Liver (tissue), 9 donors: ENCODE results near the gene IQUB. TPM values are rescaled to one million over a fixed set of nuclear protein-coding genes. Genes with fewer than 3 reads are reported as not detected.

Source experiments
- DNase-seq: peaks from one replicate; pipeline ENCODE4 v3.0.0-alpha.2; 2017; ENCODE audit warnings: low spot score
- H3K27ac ChIP-seq, 2 donors: one replicate each; pipeline ENCODE4 v1.7.0; 2013; ENCODE audit warnings: inconsistent platforms in 2 of 2, low read length in 2 of 2, control low read depth in 1 of 2, low read depth in 1 of 2, mild to moderate bottlenecking in 1 of 2
- H3K27me3 ChIP-seq, 4 donors: one replicate each; pipeline versions ENCODE4 v1.6.1 to v1.7.0; 2013; ENCODE audit warnings: low read length in 3 of 4, inconsistent platforms in 1 of 4, mild to moderate bottlenecking in 1 of 4, moderate library complexity in 1 of 4; ENCODE audit not compliant: control insufficient read depth in 4 of 4, insufficient read depth in 4 of 4
- H3K36me3 ChIP-seq, 4 donors: one replicate each; pipeline versions ENCODE4 v1.6.1 to v1.7.0; 2013; ENCODE audit warnings: low read length in 3 of 4, mild to moderate bottlenecking in 3 of 4, low read depth in 1 of 4, moderate library complexity in 1 of 4; ENCODE audit not compliant: control insufficient read depth in 4 of 4, insufficient read depth in 3 of 4
- H3K4me1 ChIP-seq, 4 donors: one replicate each; pipeline versions ENCODE4 v1.6.1 to v1.7.0; 2013; ENCODE audit warnings: low read length in 3 of 4, mild to moderate bottlenecking in 3 of 4, moderate library complexity in 1 of 4; ENCODE audit not compliant: control insufficient read depth in 4 of 4, insufficient read depth in 4 of 4
- H3K4me3 ChIP-seq, 3 donors: one replicate each; pipeline versions ENCODE4 v1.6.1 to v1.7.0; 2013; ENCODE audit warnings: low read length in 3 of 3, control low read depth in 1 of 3, low read depth in 1 of 3, mild to moderate bottlenecking in 1 of 3
- H3K9ac ChIP-seq, 2 donors: one replicate each; pipeline ENCODE4 v1.7.0; 2013; ENCODE audit warnings: low read length in 2 of 2, mild to moderate bottlenecking in 2 of 2, moderate library complexity in 2 of 2, control low read depth in 1 of 2, low read depth in 1 of 2
- H3K9me3 ChIP-seq, 4 donors: one replicate each; pipeline versions ENCODE4 v1.6.1 to v1.7.0; 2013; ENCODE audit warnings: low read length in 3 of 4; ENCODE audit not compliant: control insufficient read depth in 4 of 4
- EGR1 ChIP-seq, 2 donors: IDR thresholded peaks; 2 replicates each; pipeline ENCODE4 v1.6.1; 2016 to 2018; ENCODE audit warnings: antibody characterized with exemption in 2 of 2, low read depth in 2 of 2
- FOXA1 ChIP-seq: IDR thresholded peaks from 2 replicates; pipeline ENCODE4 v1.6.1; 2016; ENCODE audit warnings: antibody characterized with exemption
- FOXA2 ChIP-seq: IDR thresholded peaks from 2 replicates; pipeline ENCODE4 v1.6.1; 2016; ENCODE audit warnings: antibody characterized with exemption
- GABPA ChIP-seq, 2 donors: IDR thresholded peaks in 1 of 2; conservative IDR thresholded peaks in 1 of 2; 2 replicates each; pipeline ENCODE4 v1.6.1; 2016; ENCODE audit warnings: antibody characterized with exemption in 2 of 2, mild to moderate bottlenecking in 1 of 2, moderate library complexity in 1 of 2
- HNF4A ChIP-seq, 2 donors: conservative IDR thresholded peaks; 2 replicates each; pipeline ENCODE4 v1.6.1; 2016; ENCODE audit warnings: antibody characterized with exemption in 2 of 2, mild to moderate bottlenecking in 2 of 2
- HNF4G ChIP-seq: IDR thresholded peaks from 2 replicates; pipeline ENCODE4 v1.6.1; 2016; ENCODE audit warnings: antibody characterized with exemption
- JUND ChIP-seq, 2 donors: IDR thresholded peaks; 2 replicates each; pipeline ENCODE4 v1.6.1; 2016; ENCODE audit warnings: antibody characterized with exemption in 2 of 2
- NR2F2 ChIP-seq: IDR thresholded peaks from 2 replicates; pipeline ENCODE4 v1.6.1; 2016; ENCODE audit warnings: antibody characterized with exemption
- RAD21 ChIP-seq, 2 donors: IDR thresholded peaks; 2 replicates each; pipeline ENCODE4 v1.6.1; 2016; ENCODE audit warnings: antibody characterized with exemption in 2 of 2, mild to moderate bottlenecking in 2 of 2
- REST ChIP-seq: IDR thresholded peaks from 2 replicates; pipeline ENCODE4 v1.6.1; 2016; ENCODE audit warnings: antibody characterized with exemption, mild to moderate bottlenecking
- SP1 ChIP-seq: IDR thresholded peaks from 2 replicates; pipeline ENCODE4 v1.6.1; 2018; ENCODE audit warnings: antibody characterized with exemption, mild to moderate bottlenecking
- TAF1 ChIP-seq: conservative IDR thresholded peaks from 2 replicates; pipeline ENCODE4 v1.6.1; 2016; ENCODE audit warnings: antibody characterized with exemption, mild to moderate bottlenecking
- YY1 ChIP-seq: IDR thresholded peaks from 2 replicates; pipeline ENCODE4 v1.6.1; 2016; ENCODE audit warnings: antibody characterized with exemption, mild to moderate bottlenecking
- WGBS: extraction: QIAGEN DNeasy Blood & Tissue Kit; methylation state at CpG from one replicate; pipeline ENCODE4 v1.1.7; 2013; 5-methylcytosine and 5-hydroxymethylcytosine counted together
- polyA plus RNA-seq, 2 donors: library from polyadenylated mRNA; stranded (reverse) in 1 of 2; unstranded in 1 of 2; fragments of 200-250 nt in 1 of 2; fragments of >200 nt in 1 of 2; fragmentation: Nextera tagmentation in 1 of 2; extraction: Ambion mirVana in 1 of 2; gene quantifications; one replicate each; pipeline versions ENCODE4 v1.2.1 to v1.2.3, GENCODE V29; 2013 to 2015
- total RNA-seq, 2 donors: library from RNA; depleted of rRNA; stranded (reverse); fragments of >200 nt; gene quantifications; one replicate each; pipeline ENCODE4 v1.2.3, GENCODE V29; 2014
- TF ChIP-seq, protein P1 (sequence below): IDR thresholded peaks from 2 replicates; pipeline ENCODE4 v1.6.1; 2016; ENCODE audit warnings: antibody characterized with exemption
- TF ChIP-seq, protein P2 (sequence below): IDR thresholded peaks from 2 replicates; pipeline ENCODE4 v1.6.1; 2016; ENCODE audit warnings: antibody characterized with exemption
- donor health status: healthy.
- donor health status: healthy.
- donor health status: healthy.
- donor health status: healthy.
- donor health status: healthy.

The IQUB gene
- total and polyA plus RNA-seq, 4 donors: 0.03 to 0.25 (median 0.09) TPM

DNA sequence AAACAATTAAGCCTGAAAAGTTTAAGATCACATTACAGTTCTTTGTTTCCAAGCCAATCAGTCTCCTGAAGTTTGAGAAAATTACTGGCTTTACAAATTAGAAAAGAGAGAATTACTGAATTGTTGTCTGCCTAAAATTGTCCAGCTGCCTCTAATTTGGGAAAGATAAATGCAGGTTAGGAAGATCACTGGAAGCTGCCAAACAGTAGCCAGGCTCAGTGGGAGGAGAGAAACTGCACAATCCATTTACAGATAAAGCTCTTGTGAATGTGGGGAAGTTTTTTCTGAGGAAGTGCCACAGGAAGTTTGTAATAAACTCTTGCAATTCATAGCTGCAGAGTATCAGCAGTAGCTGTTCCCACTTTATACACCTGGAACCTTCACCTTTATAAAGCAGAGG, 100.7 kb downstream of the IQUB start:
- H3K27me3 ChIP-seq: peaks cover 0 to 2% (median 0%) of the 10 kb centered on the region in 4 donors
- H3K36me3 ChIP-seq: no peaks in the 10 kb centered on the region
- TF ChIP-seq, protein P1, sequence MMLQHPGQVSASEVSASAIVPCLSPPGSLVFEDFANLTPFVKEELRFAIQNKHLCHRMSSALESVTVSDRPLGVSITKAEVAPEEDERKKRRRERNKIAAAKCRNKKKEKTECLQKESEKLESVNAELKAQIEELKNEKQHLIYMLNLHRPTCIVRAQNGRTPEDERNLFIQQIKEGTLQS: no peak
- TF ChIP-seq GABPA (IDR thresholded peaks at IDR 0.05 in 1 of 2, conservative IDR thresholded peaks at IDR 0.05 in 1 of 2): no peak
- no peak for TF ChIP-seq REST
- H3K9me3 ChIP-seq: no peaks in the 10 kb centered on the region
- no peaks in the 10 kb centered on the region for H3K4me1 ChIP-seq
- H3K4me3 ChIP-seq: no peak overlapping the region
- DNase-seq: no peak
- H3K27ac ChIP-seq: no peak overlapping the region
- H3K9ac ChIP-seq: no peak overlapping the region

- Histone ChIP-seq H3K9ac (no peak overlapping the region), H3K27ac (no peak overlapping the region), H3K4me3 (no peak overlapping the region), H3K27me3 (peaks cover 0 to 2% (median 0%) of the 10 kb centered on the region in 4 donors), H3K9me3 (no peaks in the 10 kb centered on the region), H3K36me3 (no peaks in the 10 kb centered on the region), H3K4me1 (no peaks in the 10 kb centered on the region)
- WGBS: 58% methylated on average over 2 of the region's 2 CpGs
- TF ChIP-seq REST (no peak), SP1 (no peak), YY1 (no peak), NR2F2 (no peak), GABPA (IDR thresholded peaks at IDR 0.05 in 1 of 2, conservative IDR thresholded peaks at IDR 0.05 in 1 of 2) (no peak), TAF1 (no peak), JUND (IDR thresholded peaks at IDR 0.05) (no peak), EGR1 (IDR thresholded peaks at IDR 0.05; ENCODE audit: low read depth in 2 of 2) (no peak), FOXA2 (no peak), FOXA1 (no peak), HNF4G (no peak), RAD21 (IDR thresholded peaks at IDR 0.05) (no peak), HNF4A (conservative IDR thresholded peaks at IDR 0.05) (no peak)
- TF ChIP-seq, protein P2, sequence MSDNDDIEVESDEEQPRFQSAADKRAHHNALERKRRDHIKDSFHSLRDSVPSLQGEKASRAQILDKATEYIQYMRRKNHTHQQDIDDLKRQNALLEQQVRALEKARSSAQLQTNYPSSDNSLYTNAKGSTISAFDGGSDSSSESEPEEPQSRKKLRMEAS: no peak
- TF ChIP-seq, protein P1: no peak
- DNase-seq: no peak
Measured at GRCh38 chr7:123432601-123433000, 101.8 kb downstream of the IQUB start.
